Erythroblast (primary cell): Measurements from ENCODE around the gene HLA-B.
A peak's percentile ranks its signal among the peaks of the same experiment; 100 is the strongest.

ENCODE experiments used
- GATA1 ChIP-seq: IDR thresholded peaks from 2 replicates; pipeline ENCODE4 v1.6.1; 2011; ENCODE audit warnings: low read depth, mild to moderate bottlenecking, control low read depth, low read length, moderate library complexity
- POLR2A ChIP-seq: IDR thresholded peaks from 2 replicates; pipeline ENCODE4 v1.6.1; 2011; ENCODE audit warnings: mild to moderate bottlenecking, low read length

DNA sequence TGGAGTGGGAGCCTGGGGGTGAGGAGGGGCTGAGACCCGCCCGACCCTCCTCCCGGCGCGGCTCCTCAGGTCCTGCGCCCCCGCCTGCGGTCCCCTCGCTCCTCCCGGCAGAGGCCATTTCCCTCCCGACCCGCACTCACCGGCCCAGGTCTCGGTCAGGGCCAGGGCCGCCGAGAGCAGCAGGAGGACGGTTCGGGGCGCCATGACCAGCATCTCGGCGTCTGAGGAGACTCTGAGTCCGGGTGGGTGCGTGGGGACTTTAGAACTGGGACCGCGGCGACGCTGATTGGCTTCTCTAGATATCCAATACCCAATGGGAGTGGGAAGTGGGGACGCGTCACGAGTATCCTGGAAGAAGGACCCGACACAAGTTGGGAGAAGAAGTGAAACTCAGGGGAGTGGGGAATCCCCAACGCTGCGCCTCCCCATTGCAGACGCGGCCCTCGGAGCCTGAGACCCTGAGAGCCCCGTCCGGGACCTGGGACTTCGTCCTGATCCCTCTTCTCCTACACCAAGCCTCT, at the start of gene HLA-B:
- TF ChIP-seq POLR2A (peak; percentile 54), GATA1 (no peak)
